ENCODE data around the gene PHC2. TPM values are rescaled to one million over a fixed set of nuclear protein-coding genes. Genes with fewer than 3 reads are reported as not detected.
A peak's percentile ranks its signal among the peaks of the same experiment; 100 is the strongest.

The PHC2 gene
- total and polyA plus RNA-seq, 9 of the 15 experiments (the other 6 are each of a cell fraction or from before 2014, with no cell fraction given), result 3.1 to 67.6 (median 34.6) TPM

DNA sequence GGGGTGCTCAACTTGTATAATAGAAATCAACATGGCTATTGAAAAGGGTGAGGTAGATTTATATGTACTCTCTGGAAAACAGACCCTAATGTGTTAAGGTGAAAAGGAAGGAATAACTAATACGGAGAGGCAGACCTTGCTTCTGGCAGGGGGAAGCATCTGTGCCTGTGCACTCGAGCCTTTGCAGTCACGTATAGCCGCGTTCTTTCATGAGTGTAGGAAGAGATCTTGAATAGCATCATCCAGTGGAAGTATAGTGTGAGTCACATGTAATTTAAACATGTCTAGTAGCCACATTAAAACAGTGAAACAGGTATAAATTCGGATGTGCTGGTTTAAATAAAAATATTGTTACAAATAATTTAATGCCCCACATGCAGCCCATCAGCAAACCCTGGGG is 112.9 kb downstream of the PHC2 start:
- TF ChIP-seq RBM14 (IDR thresholded peaks at IDR 0.05; ENCODE audit: borderline replicate concordance, insufficient read depth, low read depth, low read length), result no peak
- Histone ChIP-seq H3K27me3 (ENCODE audit: control insufficient read depth in 2 of 2, insufficient read depth in 2 of 2, low read length in 2 of 2) (peaks cover 42 to 72% of the 10 kb centered on the region in 2 experiments), H3K79me2 (ENCODE audit: control insufficient read depth, insufficient read depth, low read length) (no peaks in the 10 kb centered on the region), H3K9ac (ENCODE audit: insufficient read depth in 1 of 2, low read depth in 2 of 2, low read length in 2 of 2) (no peak overlapping the region), H2AFZ (ENCODE audit: low read depth, low read length) (no peak overlapping the region), H3K36me3 (ENCODE audit: control insufficient read depth, insufficient read depth, low read length) (peaks cover 2% of the 10 kb centered on the region; the same call in 1 of the 3 replicates), H3K27ac (ENCODE audit: extremely low read depth, low read depth, low read length) (no peak overlapping the region), H3K9me1 (ENCODE audit: control insufficient read depth, insufficient read depth, low read length) (no peaks in the 10 kb centered on the region), H4K20me1 (replicated peaks; ENCODE audit: control insufficient read depth, insufficient read depth, low read length) (peaks cover 17% of the 10 kb centered on the region), H3K4me3 (no peak overlapping the region), H3K4me1 (replicated peaks in 1 of 2; ENCODE audit: control insufficient read depth in 2 of 2, insufficient read depth in 2 of 2, low read length in 2 of 2) (no peaks in the 10 kb centered on the region), H3K9me3 (replicated peaks; ENCODE audit: control insufficient read depth, insufficient read depth, low read depth, low read length) (no peaks in the 10 kb centered on the region), H3K4me2 (ENCODE audit: insufficient read depth, low read length) (no peak overlapping the region)
- 3% methylated on average over 6 of the region's 6 CpGs for WGBS (ENCODE audit: insufficient coverage, low coverage, missing lambda C conversion rate)
- in situ Hi-C loops (cut with MboI) (no loop called here), intact Hi-C loops (cut with micrococcal nuclease) (no loop called here)
- ATAC-seq, result no peak
- ChIA-PET CTCF (ENCODE audit: low intra/inter-chr PET ratio) (no interaction called here), POLR2A (no interaction called here)
- DNase-seq (ENCODE audit: extremely low read depth in 1 of 4, low spot score in 3 of 4), result no peak
- BruUV-seq (replicated peaks), result no TSS peak
- FAIRE-seq, result no peak

DNA sequence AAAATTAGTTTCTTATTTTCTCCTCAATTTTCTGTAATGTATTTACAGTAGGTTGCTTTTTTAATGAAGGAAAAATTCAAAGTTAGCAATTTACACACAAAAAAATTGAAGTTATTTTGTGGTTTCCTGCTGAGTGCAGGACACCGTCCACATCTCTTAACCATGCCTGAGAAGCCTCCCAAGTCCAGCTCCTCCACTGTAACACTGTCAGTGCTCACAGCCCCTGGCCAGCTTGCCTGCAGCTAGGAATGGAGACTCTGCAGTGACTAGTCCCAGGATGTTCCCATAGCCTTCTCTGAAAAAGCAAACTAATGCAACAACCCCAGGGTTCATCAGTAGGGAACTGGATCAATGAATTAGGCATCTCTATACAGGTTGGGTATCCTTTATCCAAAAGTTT is 113.5 kb downstream of the PHC2 start:
- intact Hi-C loops (cut with micrococcal nuclease), result no loop called here
- CTCF ChIA-PET (ENCODE audit: low intra/inter-chr PET ratio), result no interaction called here
- no peaks in the 10 kb centered on the region for H3K4me1 ChIP-seq (replicated peaks in 1 of 2; ENCODE audit: control insufficient read depth in 2 of 2, insufficient read depth in 2 of 2, low read length in 2 of 2)
- no peaks in the 10 kb centered on the region for H3K79me2 ChIP-seq (ENCODE audit: control insufficient read depth, insufficient read depth, low read length)
- no peak overlapping the region for H3K9ac ChIP-seq (ENCODE audit: insufficient read depth in 1 of 2, low read depth in 2 of 2, low read length in 2 of 2)
- no peak overlapping the region for H2AFZ ChIP-seq (ENCODE audit: low read depth, low read length)
- H3K4me3 ChIP-seq, result no peak overlapping the region
- ATAC-seq, result no peak
- FAIRE-seq, result peak; percentile 44
- no peak overlapping the region for H3K4me2 ChIP-seq (ENCODE audit: insufficient read depth, low read length)
- DNase-seq (ENCODE audit: extremely low read depth in 1 of 4, low spot score in 3 of 4), result no peak
- in situ Hi-C loops (cut with MboI), result no loop called here
- no peaks in the 10 kb centered on the region for H3K9me1 ChIP-seq (ENCODE audit: control insufficient read depth, insufficient read depth, low read length)
- BruUV-seq (replicated peaks), result no TSS peak
- H3K27me3 ChIP-seq (ENCODE audit: control insufficient read depth in 2 of 2, insufficient read depth in 2 of 2, low read length in 2 of 2), result peaks cover 45 to 77% of the 10 kb centered on the region in 2 experiments
- POLR2A ChIA-PET, result no interaction called here
- peaks cover 17% of the 10 kb centered on the region for H4K20me1 ChIP-seq (replicated peaks; ENCODE audit: control insufficient read depth, insufficient read depth, low read length)
- no peaks in the 10 kb centered on the region for H3K9me3 ChIP-seq (replicated peaks; ENCODE audit: control insufficient read depth, insufficient read depth, low read depth, low read length)
- H3K27ac ChIP-seq (ENCODE audit: extremely low read depth, low read depth, low read length), result no peak overlapping the region
- no peaks in the 10 kb centered on the region for H3K36me3 ChIP-seq (ENCODE audit: control insufficient read depth, insufficient read depth, low read length)
- WGBS (ENCODE audit: insufficient coverage, low coverage, missing lambda C conversion rate), result 8% methylated on average over 1 of the region's 1 CpG
- TF ChIP-seq ZNF274 (IDR thresholded peaks at IDR 0.05; ENCODE audit: borderline replicate concordance, low read depth, low read length) (no peak), HMG20B (CRISPR knock-in tag; IDR thresholded peaks at IDR 0.05) (no peak), NCOA6 (IDR thresholded peaks at IDR 0.05) (no peak), FOXJ2 (tag; IDR thresholded peaks at IDR 0.05) (no peak), SMAD3 (CRISPR knock-in tag; conservative IDR thresholded peaks at IDR 0.05) (no peak), ILK (tag; IDR thresholded peaks at IDR 0.05; ENCODE audit: borderline replicate concordance, low read depth) (no peak), CBX1 (IDR thresholded peaks at IDR 0.05; ENCODE audit: low read depth) (no peak), NR2C1 (IDR thresholded peaks at IDR 0.05) (no peak), NR2C1 (tag; IDR thresholded peaks at IDR 0.05) (no peak)
- TF ChIP-seq, protein P1, sequence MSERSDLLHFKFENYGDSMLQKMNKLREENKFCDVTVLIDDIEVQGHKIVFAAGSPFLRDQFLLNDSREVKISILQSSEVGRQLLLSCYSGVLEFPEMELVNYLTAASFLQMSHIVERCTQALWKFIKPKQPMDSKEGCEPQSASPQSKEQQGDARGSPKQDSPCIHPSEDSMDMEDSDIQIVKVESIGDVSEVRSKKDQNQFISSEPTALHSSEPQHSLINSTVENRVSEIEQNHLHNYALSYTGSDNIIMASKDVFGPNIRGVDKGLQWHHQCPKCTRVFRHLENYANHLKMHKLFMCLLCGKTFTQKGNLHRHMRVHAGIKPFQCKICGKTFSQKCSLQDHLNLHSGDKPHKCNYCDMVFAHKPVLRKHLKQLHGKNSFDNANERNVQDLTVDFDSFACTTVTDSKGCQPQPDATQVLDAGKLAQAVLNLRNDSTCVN (CRISPR knock-in tag; IDR thresholded peaks at IDR 0.05), result no peak
- TF ChIP-seq, protein P2, sequence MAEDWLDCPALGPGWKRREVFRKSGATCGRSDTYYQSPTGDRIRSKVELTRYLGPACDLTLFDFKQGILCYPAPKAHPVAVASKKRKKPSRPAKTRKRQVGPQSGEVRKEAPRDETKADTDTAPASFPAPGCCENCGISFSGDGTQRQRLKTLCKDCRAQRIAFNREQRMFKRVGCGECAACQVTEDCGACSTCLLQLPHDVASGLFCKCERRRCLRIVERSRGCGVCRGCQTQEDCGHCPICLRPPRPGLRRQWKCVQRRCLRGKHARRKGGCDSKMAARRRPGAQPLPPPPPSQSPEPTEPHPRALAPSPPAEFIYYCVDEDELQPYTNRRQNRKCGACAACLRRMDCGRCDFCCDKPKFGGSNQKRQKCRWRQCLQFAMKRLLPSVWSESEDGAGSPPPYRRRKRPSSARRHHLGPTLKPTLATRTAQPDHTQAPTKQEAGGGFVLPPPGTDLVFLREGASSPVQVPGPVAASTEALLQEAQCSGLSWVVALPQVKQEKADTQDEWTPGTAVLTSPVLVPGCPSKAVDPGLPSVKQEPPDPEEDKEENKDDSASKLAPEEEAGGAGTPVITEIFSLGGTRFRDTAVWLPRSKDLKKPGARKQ (CRISPR knock-in tag; IDR thresholded peaks at IDR 0.05), result no peak
- TF ChIP-seq, protein P3, sequence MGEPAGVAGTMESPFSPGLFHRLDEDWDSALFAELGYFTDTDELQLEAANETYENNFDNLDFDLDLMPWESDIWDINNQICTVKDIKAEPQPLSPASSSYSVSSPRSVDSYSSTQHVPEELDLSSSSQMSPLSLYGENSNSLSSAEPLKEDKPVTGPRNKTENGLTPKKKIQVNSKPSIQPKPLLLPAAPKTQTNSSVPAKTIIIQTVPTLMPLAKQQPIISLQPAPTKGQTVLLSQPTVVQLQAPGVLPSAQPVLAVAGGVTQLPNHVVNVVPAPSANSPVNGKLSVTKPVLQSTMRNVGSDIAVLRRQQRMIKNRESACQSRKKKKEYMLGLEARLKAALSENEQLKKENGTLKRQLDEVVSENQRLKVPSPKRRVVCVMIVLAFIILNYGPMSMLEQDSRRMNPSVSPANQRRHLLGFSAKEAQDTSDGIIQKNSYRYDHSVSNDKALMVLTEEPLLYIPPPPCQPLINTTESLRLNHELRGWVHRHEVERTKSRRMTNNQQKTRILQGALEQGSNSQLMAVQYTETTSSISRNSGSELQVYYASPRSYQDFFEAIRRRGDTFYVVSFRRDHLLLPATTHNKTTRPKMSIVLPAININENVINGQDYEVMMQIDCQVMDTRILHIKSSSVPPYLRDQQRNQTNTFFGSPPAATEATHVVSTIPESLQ (CRISPR knock-in tag; IDR thresholded peaks at IDR 0.05), result no peak

All from K562 (cell line).